Heart left ventricle (tissue), 16 donors: ENCODE measurements around the gene ZNF219. TPM values are rescaled to one million over a fixed set of nuclear protein-coding genes. Genes with fewer than 3 reads are reported as not detected.

Experiments used
- ATAC-seq, 4 donors: fragments of 200-7000 bp; cut with Tn5 transposase; one replicate each; pipeline ENCODE4 v1.9.1; 2020 to 2022; ENCODE audit warnings: moderate library complexity in 4 of 4, mild to moderate bottlenecking in 3 of 4, moderate number of reproducible peaks in 1 of 4
- DNase-seq, 5 donors: peaks; one replicate each; pipeline ENCODE4 v3.0.0-alpha.2; 2020
- H3K27ac ChIP-seq, 12 donors: fragments of 200-600 bp; sonication (generic) in 4 of 12; one replicate each; pipeline versions ENCODE4 v1.5.0 to v1.8.0; 2016 to 2022; ENCODE audit warnings: mild to moderate bottlenecking in 2 of 12
- H3K27me3 ChIP-seq, 9 donors: fragments of 200-600 bp; sonication (generic) in 2 of 9; one replicate each; pipeline versions ENCODE4 v1.5.1 to v1.8.0; 2016 to 2022; ENCODE audit warnings: mild to moderate bottlenecking in 3 of 9
- H3K36me3 ChIP-seq, 9 donors: fragments of 200-600 bp; sonication (generic) in 2 of 9; one replicate each; pipeline versions ENCODE4 v1.5.0 to v1.8.0; 2018 to 2022; ENCODE audit warnings: mild to moderate bottlenecking in 2 of 9
- H3K4me1 ChIP-seq, 12 donors: fragments of 200-600 bp; sonication (generic) in 4 of 12; one replicate each; pipeline versions ENCODE4 v1.5.0 to v1.8.0; 2016 to 2022; ENCODE audit warnings: mild to moderate bottlenecking in 3 of 12
- H3K4me3 ChIP-seq, 12 donors: fragments of 200-600 bp; sonication (generic) in 4 of 12; one replicate each; pipeline versions ENCODE4 v1.5.0 to v1.8.0; 2017 to 2022; ENCODE audit warnings: mild to moderate bottlenecking in 9 of 12, moderate library complexity in 4 of 12
- H3K9me3 ChIP-seq, 12 donors: fragments of 200-600 bp; sonication (generic) in 4 of 12; one replicate each; pipeline versions ENCODE4 v1.5.0 to v1.8.0; 2016 to 2022; ENCODE audit warnings: mild to moderate bottlenecking in 1 of 12
- CTCF ChIP-seq, 12 donors: fragments of 200-600 bp; sonication (generic) in 4 of 12; IDR thresholded peaks; one replicate each; pipeline versions ENCODE4 v1.5.0 to v1.8.0; 2018 to 2022; ENCODE audit warnings: antibody characterized with exemption in 12 of 12, mild to moderate bottlenecking in 5 of 12
- POLR2A ChIP-seq, 2 donors: fragments of 450-650 bp; IDR thresholded peaks; one replicate each; pipeline ENCODE4 v1.6.1; 2017; ENCODE audit warnings: antibody characterized with exemption in 2 of 2, mild to moderate bottlenecking in 2 of 2, moderate library complexity in 2 of 2
- WGBS, 4 donors: extraction: QIAGEN DNeasy Blood & Tissue Kit in 2 of 4; methylation state at CpG; one replicate each; pipeline versions ENCODE4 v1.1.5 to v1.1.7; 2013 to 2018; 5-methylcytosine and 5-hydroxymethylcytosine counted together
- intact Hi-C, 10 donors: fragments of 100-400 bp; cut with DNase I; formaldehyde crosslinking; loops; one replicate each; pipeline versions ENCODE4 v1.11.1 to v1.14.2; 2022
- polyA plus RNA-seq, 2 donors: library from polyadenylated mRNA; stranded (reverse); fragments of 200-250 nt; gene quantifications; one replicate each; pipeline ENCODE4 v1.2.3, GENCODE V29; 2013
- total RNA-seq, 9 donors: library from RNA; depleted of rRNA in 2 of 9; stranded (reverse); fragments of >200 nt in 2 of 9; fragmentation: NEBNext Ultra II Directional in 3 of 9; extraction: Animal tissue kit (Norgen Biotek cat#: 25700) in 3 of 9; gene quantifications; one replicate each; pipeline versions ENCODE4 v1.1.0 to v1.2.4, GENCODE V29; 2016 to 2023
- donor health status: ischemic (EF 13 %, LVEDD 7.1; RV severe dilation, severe dysfunction).
- donor health status: healthy with polysubstance abuse.
- donor health status: DM: no; HTN: yes; CAD: no.
- donor health status: DM: no; HTN: no; CAD: no.
- donor health status: ischemic (EF 25% LVEDD 6.9; RV normal size, moderate dysfunction).
- donor health status: ischemic (EF 25% LVEDD 5.7; RV mildly dilated, moderate dysfunction).
- donor health status: healthy.
- donor health status: DM: yes; HTN: yes; CAD: no.
- donor health status: ischemic (EF 35%, LVEDD 5.7; RV mildly dilated, moderate dysfunction).
- donor health status: nonischemic (EF 11% LVEDD 7.7; RV severe dilation, severe dysfunction).
- donor health status: DM: yes; HTN: yes; CAD: no.
- donor health status: PGD.
- donor health status: ischemic (EF 29% LVEDD 5.4; RV normal size, mild dysfunction).
- donor health status: nonischemic (EF 23%, LVEDD 6.1; RV moderate dilation, normal function).

ZNF219 gene
- total and polyA plus RNA-seq, 11 donors, result 33.9 to 97.9 (median 43.0) TPM

GRCh38 chr14:21060614-21061346, 37.7 kb downstream of the ZNF219 start:
- Histone ChIP-seq H3K9me3 (no peaks in the 10 kb centered on the region), H3K4me3 (no peak overlapping the region), H3K36me3 (no peaks in the 10 kb centered on the region), H3K4me1 (peaks cover 0 to 10% (median 2%) of the 10 kb centered on the region in 12 donors), H3K27ac (no peak overlapping the region), H3K27me3 (no peaks in the 10 kb centered on the region)
- no peak for DNase-seq
- intact Hi-C loops, result no loop called here
- no peak for ATAC-seq
- TF ChIP-seq CTCF (IDR thresholded peaks at IDR 0.05), result no peak
- TF ChIP-seq POLR2A (IDR thresholded peaks at IDR 0.05), result no peak
- 77 to 83% (median 81%) methylated on average over 13 of the region's 13 CpGs for WGBS, 4 donors

GRCh38 chr14:21059842-21060613, 38.4 kb downstream of the ZNF219 start:
- no peak overlapping the region for H3K4me3 ChIP-seq
- H3K27me3 ChIP-seq, result no peaks in the 10 kb centered on the region
- H3K36me3 ChIP-seq, result no peaks in the 10 kb centered on the region
- WGBS, 4 donors, result 69 to 79% (median 73%) methylated on average over 8 of the region's 8 CpGs
- no peak for DNase-seq
- no peaks in the 10 kb centered on the region for H3K9me3 ChIP-seq
- intact Hi-C loops, result loop anchor here in 1 of 10 donors (5.0 kb wide), 1 partner anchor 48 kb away; no protein-coding TSS in a partner anchor
- TF ChIP-seq POLR2A (IDR thresholded peaks at IDR 0.05), result no peak
- no peak for TF ChIP-seq CTCF (IDR thresholded peaks at IDR 0.05)
- no peak overlapping the region for H3K27ac ChIP-seq
- H3K4me1 ChIP-seq, result peaks cover 0 to 10% (median 2%) of the 10 kb centered on the region in 12 donors
- ATAC-seq, result no peak

GRCh38 chr14:21058903-21059302, 39.6 kb downstream of the ZNF219 start:
- Histone ChIP-seq H3K36me3 (no peaks in the 10 kb centered on the region), H3K4me1 (peaks cover 0 to 10% (median 2%) of the 10 kb centered on the region in 12 donors), H3K27ac (no peak overlapping the region), H3K9me3 (no peaks in the 10 kb centered on the region), H3K4me3 (no peak overlapping the region), H3K27me3 (no peaks in the 10 kb centered on the region)
- intact Hi-C loops, result loop anchor here in 1 of 10 donors (5.0 kb wide), 1 partner anchor 47 kb away; no protein-coding TSS in a partner anchor
- WGBS, 4 donors, result 88 to 91% (median 89%) methylated on average over 5 of the region's 5 CpGs
- no peak for TF ChIP-seq CTCF (IDR thresholded peaks at IDR 0.05)
- no peak for TF ChIP-seq POLR2A (IDR thresholded peaks at IDR 0.05)
- DNase-seq (no peak), ATAC-seq (no peak)
